UCSD-AML1 (cell line): ENCODE results near the gene SLC44A3.

ENCODE experiments used
- DNase-seq: peaks from one replicate; lab custom pipeline; 2025; ENCODE audit not compliant: unreplicated experiment; lab: John Stamatoyannopoulos, UW

Gene SLC44A3

GRCh38 chr1:94819945-94820746 lies at the start of gene SLC44A3:
Gene SLC44A3 (plus strand): TSS chr1:94820357. CDS start chr1:94820452, 95 bp downstream.
- peak; percentile 46 for DNase-seq

GRCh38 chr1:94772230-94772641 lies 47.9 kb upstream of the SLC44A3 start:
- DNase-seq = no peak

- no peak for DNase-seq
These were observed 47.3 kb upstream of the SLC44A3 start for GRCh38 chr1:94772845-94773244.

- DNase-seq = no peak
These were observed 46.8 kb upstream of the SLC44A3 start for GRCh38 chr1:94773296-94773809.

- DNase-seq = no peak
These were observed 46.2 kb upstream of the SLC44A3 start for GRCh38 chr1:94773931-94774422.

- no peak for DNase-seq
These were observed 43.7 kb upstream of the SLC44A3 start for GRCh38 chr1:94776474-94776873.

GRCh38 chr1:94777281-94777680 lies 42.9 kb upstream of the SLC44A3 start:
- no peak for DNase-seq

- no peak for DNase-seq
These were observed 41.3 kb upstream of the SLC44A3 start for GRCh38 chr1:94778808-94779207.

GRCh38 chr1:94783342-94784189 lies 36.6 kb upstream of the SLC44A3 start:
- no peak for DNase-seq

GRCh38 chr1:94784190-94784515 lies 36.0 kb upstream of the SLC44A3 start:
- no peak for DNase-seq

GRCh38 chr1:94787691-94788090 lies 32.5 kb upstream of the SLC44A3 start:
- DNase-seq = no peak

GRCh38 chr1:94790246-94790645 lies 29.9 kb upstream of the SLC44A3 start:
- DNase-seq = no peak

- DNase-seq = no peak
These were observed 29.5 kb upstream of the SLC44A3 start for GRCh38 chr1:94790670-94791069.

- no peak for DNase-seq
These were observed 27.5 kb upstream of the SLC44A3 start for GRCh38 chr1:94792473-94793295.

GRCh38 chr1:94793296-94793656 lies 26.9 kb upstream of the SLC44A3 start:
- DNase-seq = no peak

- DNase-seq = no peak
These were observed 24.7 kb upstream of the SLC44A3 start for GRCh38 chr1:94795434-94795833.

GRCh38 chr1:94796266-94796665 lies 23.9 kb upstream of the SLC44A3 start:
- DNase-seq = no peak

- DNase-seq = no peak
These were observed 22.9 kb upstream of the SLC44A3 start for GRCh38 chr1:94797291-94797690.

- no peak for DNase-seq
These were observed 22.1 kb upstream of the SLC44A3 start for GRCh38 chr1:94798054-94798453.

GRCh38 chr1:94798462-94798861 lies 21.7 kb upstream of the SLC44A3 start:
- no peak for DNase-seq

- DNase-seq = no peak
These were observed 21.0 kb upstream of the SLC44A3 start for GRCh38 chr1:94799206-94799605.
